ENCODE measurements around the gene RPL9. TPM values are rescaled to one million over a fixed set of nuclear protein-coding genes. Genes with fewer than 3 reads are reported as not detected.
"Not testable (repeated sequence)": the region's sequence is repeated elsewhere in the genome, so short reads cannot be mapped to it uniquely, and the experiment has no call there.

RPL9 gene
- total RNA-seq, 1 donor: 3,884 TPM

- no peak for DNase-seq (ENCODE audit: low read depth)
- TF ChIP-seq, protein P1, sequence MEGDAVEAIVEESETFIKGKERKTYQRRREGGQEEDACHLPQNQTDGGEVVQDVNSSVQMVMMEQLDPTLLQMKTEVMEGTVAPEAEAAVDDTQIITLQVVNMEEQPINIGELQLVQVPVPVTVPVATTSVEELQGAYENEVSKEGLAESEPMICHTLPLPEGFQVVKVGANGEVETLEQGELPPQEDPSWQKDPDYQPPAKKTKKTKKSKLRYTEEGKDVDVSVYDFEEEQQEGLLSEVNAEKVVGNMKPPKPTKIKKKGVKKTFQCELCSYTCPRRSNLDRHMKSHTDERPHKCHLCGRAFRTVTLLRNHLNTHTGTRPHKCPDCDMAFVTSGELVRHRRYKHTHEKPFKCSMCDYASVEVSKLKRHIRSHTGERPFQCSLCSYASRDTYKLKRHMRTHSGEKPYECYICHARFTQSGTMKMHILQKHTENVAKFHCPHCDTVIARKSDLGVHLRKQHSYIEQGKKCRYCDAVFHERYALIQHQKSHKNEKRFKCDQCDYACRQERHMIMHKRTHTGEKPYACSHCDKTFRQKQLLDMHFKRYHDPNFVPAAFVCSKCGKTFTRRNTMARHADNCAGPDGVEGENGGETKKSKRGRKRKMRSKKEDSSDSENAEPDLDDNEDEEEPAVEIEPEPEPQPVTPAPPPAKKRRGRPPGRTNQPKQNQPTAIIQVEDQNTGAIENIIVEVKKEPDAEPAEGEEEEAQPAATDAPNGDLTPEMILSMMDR (IDR thresholded peaks at IDR 0.05; ENCODE audit: insufficient read depth, low read length): no peak
- H3K4me3 ChIP-seq (ENCODE audit: low read depth, low read length): no peak overlapping the region
Observed at GRCh38 chr4:39422247-39422646, 36.5 kb downstream of the RPL9 start.

- H3K4me3 ChIP-seq (ENCODE audit: low read depth, low read length): no peak overlapping the region
- TF ChIP-seq, protein P1 (IDR thresholded peaks at IDR 0.05; ENCODE audit: insufficient read depth, low read length): no peak
- DNase-seq (ENCODE audit: low read depth): peak; percentile 31
Observed at GRCh38 chr4:39415678-39416283, 42.9 kb downstream of the RPL9 start.

DNA sequence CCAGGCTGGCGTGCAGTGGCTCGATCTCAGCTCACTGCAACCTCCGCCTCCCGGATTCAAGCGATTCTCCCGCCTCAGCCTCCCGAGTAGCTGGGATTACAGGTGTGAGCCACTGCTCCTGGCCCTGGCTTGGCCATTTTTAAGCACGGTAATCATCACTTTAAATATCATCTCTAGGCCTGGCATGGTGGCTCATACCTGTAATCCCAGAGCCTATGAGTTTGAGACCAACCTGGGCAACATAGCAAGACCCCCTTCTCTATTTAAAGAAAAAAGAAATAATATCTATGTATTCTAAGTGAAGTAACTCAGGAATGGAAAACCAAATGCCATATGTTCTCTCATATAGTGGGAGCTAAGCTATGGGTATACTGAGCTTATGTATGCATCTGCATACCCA is 47.2 kb downstream of the RPL9 start:
- not testable (repeated sequence) for DNase-seq (ENCODE audit: low read depth)

DNA sequence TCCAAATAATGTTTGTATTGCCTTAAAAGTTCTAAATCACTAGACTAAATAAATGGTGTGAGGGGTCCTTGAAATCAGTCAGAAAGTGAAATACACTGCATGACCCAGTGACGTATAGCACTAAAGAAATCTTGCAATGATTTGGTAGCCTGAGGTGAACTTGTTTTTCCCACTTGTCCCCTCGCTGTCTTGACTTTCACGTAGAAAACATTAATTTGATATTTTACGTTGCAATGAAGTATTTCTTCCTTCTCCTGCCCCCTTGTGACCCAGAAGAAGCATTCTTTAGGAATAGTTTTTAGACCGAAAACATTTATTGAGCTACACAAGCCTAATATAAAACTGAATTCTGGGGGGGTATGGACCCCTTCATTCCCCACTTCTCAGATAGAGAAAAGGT is 48.3 kb downstream of the RPL9 start:
- no peak overlapping the region for H3K4me3 ChIP-seq (ENCODE audit: low read depth, low read length)
- TF ChIP-seq, protein P1 (IDR thresholded peaks at IDR 0.05; ENCODE audit: insufficient read depth, low read length): peak; percentile 48
- DNase-seq (ENCODE audit: low read depth): peak; percentile 46

More for the DNA sequence above, 47.2 kb downstream of the RPL9 start:
- not testable (repeated sequence) for H3K4me3 ChIP-seq (ENCODE audit: low read depth, low read length)

- no peak overlapping the region for H3K4me3 ChIP-seq (ENCODE audit: low read depth, low read length)
- TF ChIP-seq, protein P1 (IDR thresholded peaks at IDR 0.05; ENCODE audit: insufficient read depth, low read length): no peak
- no peak for DNase-seq (ENCODE audit: low read depth)
Observed at GRCh38 chr4:39407584-39407885, 51.2 kb downstream of the RPL9 start.

GRCh38 chr4:39406763-39407583 is 51.7 kb downstream of the RPL9 start, which contains the start of gene KLB:
Gene KLB (plus strand): TSS chr4:39406930. CDS start chr4:39406950, 20 bp downstream.
- no peak within 1 kb of the TSS for H3K4me3 ChIP-seq (ENCODE audit: low read depth, low read length)
- TF ChIP-seq, protein P1 (IDR thresholded peaks at IDR 0.05; ENCODE audit: insufficient read depth, low read length): no peak
- peak; percentile 36 for DNase-seq (ENCODE audit: low read depth)

Small RNA genes lying within 50 kb of the gene (small RNA-seq; reads per million reads assigned to genes)
- gene MIR5591 (not detected), gene RF00019 (not detected)

Other genes with a start within 250 kb of the RPL9 start
- 38.9 and 78.5 TPM in 2 replicates for gene RFC1, start 92.6 kb downstream of the RPL9 start, total RNA-seq (ENCODE audit: low replicate concordance)
- under 0.01 TPM in 1 of 2 replicates, not detected in the other for gene KLB, start 52.0 kb downstream of the RPL9 start, total RNA-seq (ENCODE audit: low replicate concordance)
- gene LIAS, start 134 bp upstream of the RPL9 start, total RNA-seq (ENCODE audit: low replicate concordance): 9.7 and 15.4 TPM in 2 replicates
- gene UGDH, start 68.5 kb upstream of the RPL9 start, total RNA-seq (ENCODE audit: low replicate concordance): 194 and 361 TPM in 2 replicates
- 121 and 122 TPM in 2 replicates for gene SMIM14, start 179.9 kb upstream of the RPL9 start, total RNA-seq (ENCODE audit: low replicate concordance)
- 22.7 and 27.7 TPM in 2 replicates for gene UBE2K, start 239.2 kb upstream of the RPL9 start, total RNA-seq (ENCODE audit: low replicate concordance)

Data from fibroblast of the aortic adventitia (primary cell).